GM21529 (cell line): ENCODE measurements around the gene ADAMTS17.

Source experiments
- ATAC-seq: cut with Tn5 transposase; IDR thresholded peaks from one replicate; pipeline ENCODE4 v1.9.1; 2021; ENCODE audit not compliant: unreplicated experiment

ADAMTS17 gene

GRCh38 chr15:100174904-100175275 lies 166.9 kb downstream of the ADAMTS17 start:
- ATAC-seq: no peak

GRCh38 chr15:100174159-100174903 lies 167.4 kb downstream of the ADAMTS17 start:
- no peak for ATAC-seq

GRCh38 chr15:100172356-100173024 lies 169.3 kb downstream of the ADAMTS17 start:
- ATAC-seq: no peak

- ATAC-seq: no peak
These were observed 170.4 kb downstream of the ADAMTS17 start for GRCh38 chr15:100171411-100171810.

- ATAC-seq: peak; percentile 94
These were observed 171.2 kb downstream of the ADAMTS17 start for GRCh38 chr15:100170291-100171210.

GRCh38 chr15:100169615-100170290 lies 172.0 kb downstream of the ADAMTS17 start:
- ATAC-seq: no peak

GRCh38 chr15:100168787-100169186 lies 173.0 kb downstream of the ADAMTS17 start:
- no peak for ATAC-seq

- ATAC-seq: no peak
These were observed 173.8 kb downstream of the ADAMTS17 start for GRCh38 chr15:100167884-100168375.

- no peak for ATAC-seq
These were observed 175.5 kb downstream of the ADAMTS17 start for GRCh38 chr15:100166313-100166712.

- ATAC-seq: no peak
These were observed 177.8 kb downstream of the ADAMTS17 start for GRCh38 chr15:100163961-100164360.

GRCh38 chr15:100160953-100161352 lies 180.8 kb downstream of the ADAMTS17 start:
- no peak for ATAC-seq

GRCh38 chr15:100159436-100159835 lies 182.3 kb downstream of the ADAMTS17 start:
- no peak for ATAC-seq

- no peak for ATAC-seq
These were observed 183.4 kb downstream of the ADAMTS17 start for GRCh38 chr15:100158356-100158755.

GRCh38 chr15:100156201-100156600 lies 185.6 kb downstream of the ADAMTS17 start:
- no peak for ATAC-seq

GRCh38 chr15:100154338-100154737 lies 187.4 kb downstream of the ADAMTS17 start:
- no peak for ATAC-seq

GRCh38 chr15:100152463-100152862 lies 189.3 kb downstream of the ADAMTS17 start:
- no peak for ATAC-seq

GRCh38 chr15:100150906-100151305 lies 190.9 kb downstream of the ADAMTS17 start:
- no peak for ATAC-seq

GRCh38 chr15:100147828-100148227 lies 193.9 kb downstream of the ADAMTS17 start:
- no peak for ATAC-seq

GRCh38 chr15:100143378-100143777 lies 198.4 kb downstream of the ADAMTS17 start:
- no peak for ATAC-seq

- no peak for ATAC-seq
These were observed 200.3 kb downstream of the ADAMTS17 start for GRCh38 chr15:100141311-100142001.
